HG02623 (cell line): Measurements from ENCODE around the gene UBP1.
"Not testable (repeated sequence)": the region's sequence is repeated elsewhere in the genome, so short reads cannot be mapped to it uniquely, and the experiment has no call there.

Source experiments
- ATAC-seq: cut with Tn5 transposase; IDR thresholded peaks from one replicate; pipeline ENCODE4 v1.9.1; 2021; ENCODE audit warnings: moderate library complexity; ENCODE audit not compliant: unreplicated experiment

Gene UBP1

GRCh38 chr3:33437556-33438283 lies 2.5 kb downstream of the UBP1 start:
- no peak for ATAC-seq

DNA sequence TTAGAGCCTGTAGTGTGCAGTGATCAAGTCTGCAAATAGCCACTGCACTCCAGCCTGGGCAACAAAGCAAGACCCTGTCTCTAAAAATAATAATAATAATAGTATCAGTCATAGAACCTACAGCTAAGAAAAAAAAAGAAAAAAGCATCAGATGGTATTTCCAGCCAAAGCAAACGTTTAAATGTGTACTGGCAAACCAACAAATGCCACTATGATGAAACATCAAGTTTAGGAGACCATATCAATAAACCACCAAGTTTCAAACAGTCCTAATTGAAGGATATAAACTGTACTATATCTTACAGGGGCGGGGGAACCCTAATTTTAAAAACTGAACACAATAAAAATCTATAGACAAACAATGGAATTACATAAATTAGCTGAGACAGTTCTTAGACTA lies 6.4 kb downstream of the UBP1 start:
- ATAC-seq: no peak

DNA sequence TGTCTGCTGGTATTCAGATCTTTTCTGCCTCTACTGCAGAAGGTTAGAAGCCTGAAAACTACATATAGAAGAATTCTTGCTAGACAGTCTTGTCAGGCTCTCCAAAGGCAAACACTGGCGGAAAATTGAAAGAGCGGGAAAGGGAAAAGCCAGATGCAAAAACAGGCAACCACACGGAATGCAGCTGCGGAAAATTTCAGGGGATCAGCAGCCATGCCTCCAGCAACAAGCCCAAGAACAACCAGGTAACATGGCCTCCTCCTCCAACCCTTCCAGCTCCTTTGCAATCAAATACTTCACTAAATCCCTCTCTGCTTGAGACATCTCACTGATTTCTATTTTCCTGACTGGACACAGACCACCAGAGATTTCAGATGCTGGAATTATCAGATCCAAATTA lies 9.6 kb downstream of the UBP1 start:
- ATAC-seq: no peak

DNA sequence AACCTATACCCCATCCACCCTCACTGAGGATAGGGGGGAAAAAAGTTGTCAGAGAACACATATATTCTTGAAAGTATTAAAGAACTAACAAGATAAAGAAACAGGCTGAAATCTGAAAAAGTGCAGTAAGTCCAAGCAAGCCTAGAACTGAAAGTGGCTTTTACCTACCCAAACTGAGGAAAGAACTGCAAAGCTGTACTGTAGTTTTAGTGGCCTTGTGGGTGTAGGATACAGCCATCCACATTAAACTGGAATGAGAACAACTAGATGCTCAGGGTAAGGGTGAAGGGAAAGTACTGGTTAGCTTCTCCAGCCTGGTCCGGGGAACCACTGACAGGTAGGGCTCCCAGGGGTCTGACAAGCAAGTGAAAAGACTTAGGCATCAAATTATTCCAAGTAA lies 10.1 kb downstream of the UBP1 start:
- ATAC-seq: no peak

- ATAC-seq: not testable (repeated sequence)
These were observed 10.9 kb downstream of the UBP1 start for GRCh38 chr3:33429306-33429705.

GRCh38 chr3:33428734-33429133 lies 11.5 kb downstream of the UBP1 start:
- ATAC-seq: no peak

DNA sequence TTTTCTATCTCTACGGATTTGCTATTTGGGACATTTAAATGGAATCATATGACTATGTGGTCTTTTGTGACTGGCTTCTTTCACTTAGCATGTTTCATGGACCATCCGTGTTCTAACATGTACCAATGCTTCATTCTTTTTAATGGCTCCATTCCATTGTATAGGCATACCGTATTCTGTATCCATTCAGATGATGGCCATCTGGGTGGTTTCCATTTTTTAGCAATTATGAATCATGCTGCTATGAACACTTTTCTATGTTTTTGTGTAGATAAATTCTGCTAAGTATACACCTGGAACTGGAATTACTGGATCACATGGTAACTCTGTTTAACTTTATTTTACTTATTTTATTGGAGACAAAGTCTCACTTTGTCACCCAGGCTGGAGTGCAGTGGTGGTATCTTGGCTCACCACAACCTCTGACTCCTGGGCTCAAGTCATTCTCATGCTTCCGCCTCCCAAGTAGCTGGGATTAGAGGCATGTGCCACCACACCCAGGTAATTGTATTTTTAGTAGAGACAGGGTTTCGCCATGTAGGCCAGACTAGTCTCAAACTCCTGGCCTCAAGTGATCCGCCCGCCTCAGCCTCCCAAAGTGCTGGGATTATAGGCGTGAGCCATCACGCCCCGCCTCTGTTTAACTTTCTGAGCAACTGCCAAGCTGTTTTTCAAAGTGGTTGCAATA lies 13.4 kb downstream of the UBP1 start:
- ATAC-seq: no peak

DNA sequence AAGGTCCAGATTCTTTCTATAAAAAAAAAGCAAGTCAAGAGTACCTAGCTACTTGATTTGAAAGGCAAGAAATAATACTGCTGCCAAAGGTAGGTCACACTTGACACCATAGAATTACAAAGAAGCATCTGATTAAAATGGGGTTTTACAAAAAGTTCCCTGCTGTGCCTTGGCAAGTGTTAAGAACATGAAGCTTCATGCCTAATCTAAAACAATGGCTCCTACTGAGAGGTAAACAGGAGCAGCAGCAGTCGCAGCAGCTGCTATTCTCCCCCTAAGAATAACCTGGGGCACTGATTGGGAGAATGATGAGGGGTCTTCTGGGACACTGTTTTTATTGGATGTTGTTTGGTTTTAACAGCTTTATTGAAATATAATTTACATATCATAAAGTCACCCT lies 14.1 kb downstream of the UBP1 start:
- no peak for ATAC-seq

- no peak for ATAC-seq
These were observed 14.8 kb downstream of the UBP1 start for GRCh38 chr3:33425453-33425852.

DNA sequence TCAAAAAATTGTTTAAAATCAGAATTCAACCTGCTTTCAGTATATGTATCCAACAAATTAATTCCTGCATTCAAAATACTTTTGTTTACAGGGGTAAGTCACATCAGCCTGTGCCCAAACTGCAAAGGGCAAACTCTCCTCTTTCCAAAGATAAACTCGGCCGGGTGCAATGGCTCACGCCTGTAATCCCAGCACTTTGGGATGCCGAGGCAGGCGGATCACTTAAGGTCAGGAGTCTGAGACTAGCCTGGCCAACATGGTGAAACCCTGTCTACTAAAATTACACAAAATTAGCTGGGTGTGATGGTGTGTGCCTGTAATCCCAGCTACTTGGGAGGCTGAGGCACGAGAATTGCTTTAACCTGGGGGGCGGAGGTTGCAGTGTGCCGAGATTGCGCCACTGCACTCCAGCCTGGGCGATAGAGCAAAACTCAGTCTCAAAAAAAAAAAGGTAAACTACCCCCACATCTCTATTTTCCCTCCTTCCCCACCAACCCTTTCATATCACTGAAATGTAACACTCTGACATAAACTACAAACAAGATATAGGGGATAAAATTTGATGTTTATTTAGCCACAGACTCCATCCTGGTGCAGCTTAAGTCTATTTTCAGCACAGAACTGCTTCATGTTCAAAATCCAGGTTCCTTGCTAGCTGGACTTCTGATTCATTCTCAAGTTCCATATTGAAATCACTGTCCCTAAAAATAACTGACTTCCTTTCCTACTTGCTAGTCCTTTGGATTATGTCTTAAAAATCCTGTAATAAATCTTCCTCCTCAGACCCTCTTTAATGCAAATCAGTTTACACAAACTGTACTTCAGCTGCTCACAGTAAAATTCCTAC lies 15.4 kb downstream of the UBP1 start:
- ATAC-seq: no peak

DNA sequence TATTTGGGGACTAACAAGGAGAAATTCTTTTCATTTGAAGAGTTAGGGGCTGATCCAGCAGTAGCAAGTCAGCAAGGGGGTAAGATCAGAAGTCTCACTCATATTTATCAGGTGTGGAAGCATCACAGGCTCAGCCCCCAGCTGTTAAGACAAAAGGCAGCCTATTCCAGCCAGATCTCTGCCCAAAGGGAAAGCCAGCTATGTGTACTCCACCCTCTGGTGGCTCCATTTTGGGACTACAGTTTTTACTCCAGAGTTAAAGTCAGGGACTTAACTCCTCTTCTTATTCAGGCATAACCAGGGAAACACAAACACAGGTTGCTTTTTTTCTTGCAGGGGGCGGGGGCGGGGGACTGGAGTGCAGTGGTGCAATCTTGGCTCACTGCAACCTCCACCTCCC lies 19.2 kb downstream of the UBP1 start:
- ATAC-seq: no peak

- ATAC-seq: no peak
These were observed 20.3 kb downstream of the UBP1 start for GRCh38 chr3:33419948-33420347.

- no peak for ATAC-seq
These were observed 23.0 kb downstream of the UBP1 start for GRCh38 chr3:33417066-33417673.

- ATAC-seq: not testable (repeated sequence)
These were observed 29.4 kb downstream of the UBP1 start for GRCh38 chr3:33410816-33411215.

- no peak for ATAC-seq
These were observed 36.4 kb downstream of the UBP1 start for GRCh38 chr3:33403756-33404155.

DNA sequence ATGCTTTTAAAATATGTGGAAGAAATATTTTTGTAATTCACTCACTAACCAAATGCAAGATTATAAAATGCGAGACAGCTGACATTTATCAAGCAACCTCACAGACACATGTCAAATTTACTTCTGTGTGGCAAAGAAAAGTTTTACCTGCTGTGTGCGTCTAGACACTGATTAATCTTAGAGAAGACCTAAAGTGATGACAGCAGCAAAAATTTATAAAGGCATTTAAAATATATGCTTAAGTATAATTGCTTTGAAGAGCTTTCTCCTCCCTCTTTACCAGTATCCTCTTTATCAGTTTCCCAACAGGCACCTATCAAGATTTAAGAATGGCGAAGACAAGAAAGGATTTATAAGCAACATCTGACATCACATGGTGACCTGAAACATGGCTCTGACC lies 37.3 kb downstream of the UBP1 start:
- ATAC-seq: no peak

DNA sequence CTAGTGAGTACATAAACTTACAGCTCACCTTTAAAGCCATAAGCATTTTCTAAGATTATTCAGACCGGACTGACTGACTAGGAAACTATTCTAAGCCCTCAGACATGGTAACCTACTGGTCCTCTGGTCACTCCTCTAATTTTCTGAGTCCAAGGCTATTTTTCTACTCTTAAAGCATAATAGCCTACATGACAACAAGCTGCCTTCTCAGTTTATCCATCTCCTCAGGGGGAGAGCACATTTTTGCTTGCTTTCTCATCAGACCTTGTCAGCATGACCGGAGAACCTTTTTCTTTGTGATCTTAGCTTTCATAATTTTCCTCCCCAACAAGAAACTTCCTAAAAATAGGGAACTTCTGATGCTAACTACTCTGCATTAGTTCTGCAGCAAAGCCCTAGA lies 38.4 kb downstream of the UBP1 start:
- ATAC-seq: no peak

DNA sequence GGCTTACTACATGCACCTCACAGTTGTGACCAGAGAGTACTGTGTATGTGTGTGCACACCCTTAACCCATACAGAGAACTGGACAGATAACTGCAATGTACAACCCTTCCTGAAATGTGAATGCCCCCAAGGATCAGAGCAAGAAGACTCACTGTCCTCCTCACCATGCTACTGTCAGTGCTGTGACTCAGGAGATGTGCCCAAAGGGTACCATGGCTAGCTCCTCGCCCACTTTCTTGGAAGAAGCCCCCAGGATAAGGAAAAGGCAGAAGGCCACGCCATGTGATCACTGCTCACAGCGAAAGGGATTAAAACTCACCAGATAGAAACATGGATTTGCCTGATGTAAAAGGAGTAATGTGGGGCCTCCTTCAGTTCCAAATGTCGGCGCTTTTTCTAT lies 41.8 kb downstream of the UBP1 start:
- no peak for ATAC-seq

DNA sequence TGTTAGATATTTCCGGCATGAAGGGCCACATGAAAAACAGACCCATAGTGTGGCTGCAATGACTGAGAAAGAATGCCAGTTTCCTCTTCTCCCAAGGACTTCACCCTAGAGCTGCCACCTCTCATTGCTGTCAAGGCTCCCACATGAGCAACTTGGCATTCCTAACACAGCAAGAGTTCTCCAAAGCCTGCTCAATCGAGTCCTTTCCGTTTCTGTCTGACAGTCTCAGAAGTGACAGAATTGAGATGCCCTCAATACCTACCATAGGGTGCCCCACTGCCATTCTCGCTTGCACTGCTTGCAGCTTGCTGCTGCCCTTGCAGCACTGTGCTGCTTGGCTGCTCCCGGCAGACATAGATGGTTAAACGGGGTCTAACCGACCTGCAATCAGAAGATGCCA lies 44.3 kb downstream of the UBP1 start:
- ATAC-seq: no peak

DNA sequence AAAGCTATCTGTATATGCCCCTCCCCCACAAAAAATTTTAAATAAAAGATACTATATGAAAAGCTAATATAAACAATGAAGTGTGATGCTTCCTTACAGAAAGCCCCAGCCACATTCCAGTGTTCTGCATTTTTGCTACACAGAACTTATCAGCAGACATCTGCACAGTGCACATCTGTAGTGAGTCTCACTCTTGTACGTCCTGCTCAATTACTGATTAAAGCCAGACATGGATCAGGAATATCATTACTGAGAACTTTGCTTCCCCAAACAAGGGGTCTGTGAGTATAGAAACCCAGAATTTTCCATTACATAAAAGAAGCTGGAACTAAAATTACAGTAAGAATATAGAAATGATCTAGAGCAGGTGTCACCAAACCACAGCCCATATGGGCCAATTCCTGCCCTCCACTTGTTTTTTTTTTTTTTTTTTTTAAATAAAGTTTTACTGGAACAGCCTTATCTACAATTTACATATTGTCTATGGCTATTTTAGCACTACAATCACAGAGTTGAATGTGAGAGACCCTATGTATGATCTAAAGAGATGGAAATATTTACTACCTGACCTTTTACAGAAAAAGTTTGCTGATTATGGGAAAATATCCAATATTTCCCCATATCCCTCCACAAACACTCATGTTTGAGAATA lies 45.7 kb downstream of the UBP1 start:
- no peak for ATAC-seq

GRCh38 chr3:33392703-33393125 lies 47.5 kb downstream of the UBP1 start:
- ATAC-seq: no peak
